DLD1 (cell line): ENCODE measurements around the gene CNGA4.
"Not testable (repeated sequence)": the region's sequence is repeated elsewhere in the genome, so short reads cannot be mapped to it uniquely, and the experiment has no call there.

Experiments
- in situ Hi-C: cut with HindIII; loops from 2 replicates; pipeline ENCODE4 v1.10.0; 2017; ENCODE audit warnings: low sequenced_read_pairs

Gene CNGA4

GRCh38 chr11:6258571-6259081 lies 19.7 kb downstream of the CNGA4 start:
- in situ Hi-C loops, result no loop called here

- in situ Hi-C loops, result no loop called here
These were observed 21.4 kb downstream of the CNGA4 start for GRCh38 chr11:6260207-6260726.

- in situ Hi-C loops, result no loop called here
These were observed 24.8 kb downstream of the CNGA4 start for GRCh38 chr11:6263662-6264061.

- in situ Hi-C loops, result no loop called here
These were observed 29.9 kb downstream of the CNGA4 start for GRCh38 chr11:6268820-6269219.

GRCh38 chr11:6269994-6270393 lies 31.1 kb downstream of the CNGA4 start:
- in situ Hi-C loops, result no loop called here

- in situ Hi-C loops, result no loop called here
These were observed 31.8 kb downstream of the CNGA4 start for GRCh38 chr11:6270584-6271246.

GRCh38 chr11:6271598-6271997 lies 32.7 kb downstream of the CNGA4 start:
- in situ Hi-C loops, result no loop called here

- in situ Hi-C loops, result no loop called here
These were observed 34.3 kb downstream of the CNGA4 start for GRCh38 chr11:6273188-6273587.

GRCh38 chr11:6280809-6281208 lies 41.9 kb downstream of the CNGA4 start:
- in situ Hi-C loops, result not testable (repeated sequence)

GRCh38 chr11:6283453-6284023 lies 44.6 kb downstream of the CNGA4 start:
- in situ Hi-C loops, result no loop called here

GRCh38 chr11:6284250-6284649 lies 45.4 kb downstream of the CNGA4 start:
- in situ Hi-C loops, result no loop called here

GRCh38 chr11:6285019-6285418 lies 46.1 kb downstream of the CNGA4 start:
- in situ Hi-C loops, result no loop called here
